ENCODE data around the gene INHBB. TPM values are rescaled to one million over a fixed set of nuclear protein-coding genes. Genes with fewer than 3 reads are reported as not detected.
A peak's percentile ranks its signal among the peaks of the same experiment; 100 is the strongest.

The INHBB gene
- total RNA-seq, 2 donors from 2014 or later, result 3.6 to 7.9 TPM

DNA sequence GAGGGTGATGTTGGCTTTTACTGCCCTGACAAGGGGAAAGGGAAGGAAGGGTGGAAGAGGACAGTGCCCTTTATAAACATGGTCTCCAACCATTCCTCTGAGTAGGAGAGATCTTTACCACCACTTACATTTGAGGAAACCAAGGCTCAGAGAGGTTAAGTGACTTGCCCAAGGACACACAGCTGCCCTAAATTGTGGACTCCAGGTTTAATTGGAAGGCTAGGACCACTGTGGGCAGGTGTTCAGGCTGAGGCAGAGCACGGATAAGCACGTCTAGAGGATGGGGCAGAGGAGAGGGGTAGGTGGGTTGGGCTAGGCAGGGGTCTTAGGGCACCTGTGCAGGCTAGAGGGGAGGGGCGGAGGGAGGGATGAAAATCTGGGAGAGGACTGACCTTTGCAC, 32.7 kb downstream of the INHBB start:
- WGBS, 2 donors, result 90 to 92% methylated on average over 3 of the region's 3 CpGs
- no peak overlapping the region for H3K27ac ChIP-seq
- H3K4me1 ChIP-seq, result no peaks in the 10 kb centered on the region
- intact Hi-C loops (cut with DNase I), result no loop called here
- TF ChIP-seq POLR2A (IDR thresholded peaks at IDR 0.05), result no peak
- TF ChIP-seq, protein P1, sequence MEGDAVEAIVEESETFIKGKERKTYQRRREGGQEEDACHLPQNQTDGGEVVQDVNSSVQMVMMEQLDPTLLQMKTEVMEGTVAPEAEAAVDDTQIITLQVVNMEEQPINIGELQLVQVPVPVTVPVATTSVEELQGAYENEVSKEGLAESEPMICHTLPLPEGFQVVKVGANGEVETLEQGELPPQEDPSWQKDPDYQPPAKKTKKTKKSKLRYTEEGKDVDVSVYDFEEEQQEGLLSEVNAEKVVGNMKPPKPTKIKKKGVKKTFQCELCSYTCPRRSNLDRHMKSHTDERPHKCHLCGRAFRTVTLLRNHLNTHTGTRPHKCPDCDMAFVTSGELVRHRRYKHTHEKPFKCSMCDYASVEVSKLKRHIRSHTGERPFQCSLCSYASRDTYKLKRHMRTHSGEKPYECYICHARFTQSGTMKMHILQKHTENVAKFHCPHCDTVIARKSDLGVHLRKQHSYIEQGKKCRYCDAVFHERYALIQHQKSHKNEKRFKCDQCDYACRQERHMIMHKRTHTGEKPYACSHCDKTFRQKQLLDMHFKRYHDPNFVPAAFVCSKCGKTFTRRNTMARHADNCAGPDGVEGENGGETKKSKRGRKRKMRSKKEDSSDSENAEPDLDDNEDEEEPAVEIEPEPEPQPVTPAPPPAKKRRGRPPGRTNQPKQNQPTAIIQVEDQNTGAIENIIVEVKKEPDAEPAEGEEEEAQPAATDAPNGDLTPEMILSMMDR (IDR thresholded peaks at IDR 0.05), result no peak
- no peaks in the 10 kb centered on the region for H3K9me3 ChIP-seq
- no peak for DNase-seq
- H3K36me3 ChIP-seq (replicated peaks in 1 of 2; ENCODE audit: insufficient read depth in 1 of 2, low read depth in 2 of 2), result no peaks in the 10 kb centered on the region
- no peak overlapping the region for H3K4me3 ChIP-seq
- ATAC-seq, result no peak
- H3K27me3 ChIP-seq, result no peaks in the 10 kb centered on the region

GRCh38 chr2:120379916-120380893, 34.3 kb downstream of the INHBB start:
- TF ChIP-seq POLR2A (IDR thresholded peaks at IDR 0.05), result no peak
- TF ChIP-seq, protein P1 (IDR thresholded peaks at IDR 0.05), result no peak
- Histone ChIP-seq H3K27ac (no peak overlapping the region), H3K36me3 (replicated peaks in 1 of 2; ENCODE audit: insufficient read depth in 1 of 2, low read depth in 2 of 2) (no peaks in the 10 kb centered on the region), H3K9me3 (no peaks in the 10 kb centered on the region), H3K4me1 (peaks cover 10% of the 10 kb centered on the region), H3K27me3 (no peaks in the 10 kb centered on the region), H3K4me3 (no peak overlapping the region)
- intact Hi-C loops (cut with DNase I), result no loop called here
- DNase-seq (peak in 3 of 4 donors; percentile 27 to 49 (median 34)), ATAC-seq (no peak)
- WGBS, 2 donors, result 67 to 69% methylated on average over 18 to 21 of the region's 21 CpGs

- Histone ChIP-seq H3K36me3 (replicated peaks in 1 of 2; ENCODE audit: insufficient read depth in 1 of 2, low read depth in 2 of 2) (no peaks in the 10 kb centered on the region), H3K4me1 (peaks cover 12% of the 10 kb centered on the region), H3K27me3 (no peaks in the 10 kb centered on the region), H3K4me3 (no peak overlapping the region), H3K9me3 (no peaks in the 10 kb centered on the region), H3K27ac (no peak overlapping the region)
- ATAC-seq, result no peak
- WGBS, 2 donors, result 89 to 94% methylated on average over 5 to 6 of the region's 6 CpGs
- intact Hi-C loops (cut with DNase I), result no loop called here
- no peak for DNase-seq
- TF ChIP-seq, protein P1 (IDR thresholded peaks at IDR 0.05), result no peak
- TF ChIP-seq POLR2A (IDR thresholded peaks at IDR 0.05), result no peak
Observed at GRCh38 chr2:120381192-120381591, 35.3 kb downstream of the INHBB start.

GRCh38 chr2:120381661-120382060, 35.7 kb downstream of the INHBB start:
- Histone ChIP-seq H3K27me3 (no peaks in the 10 kb centered on the region), H3K4me3 (no peak overlapping the region), H3K9me3 (no peaks in the 10 kb centered on the region), H3K36me3 (replicated peaks in 1 of 2; ENCODE audit: insufficient read depth in 1 of 2, low read depth in 2 of 2) (no peaks in the 10 kb centered on the region), H3K27ac (no peak overlapping the region), H3K4me1 (peaks cover 12% of the 10 kb centered on the region)
- TF ChIP-seq POLR2A (IDR thresholded peaks at IDR 0.05), result no peak
- TF ChIP-seq, protein P1 (IDR thresholded peaks at IDR 0.05), result no peak
- intact Hi-C loops (cut with DNase I), result no loop called here
- no peak for DNase-seq
- no peak for ATAC-seq
- 64 to 98% methylated on average over 4 of the region's 4 CpGs for WGBS, 2 donors
